PC-9 (cell line): ENCODE data around the gene MED4. TPM values are rescaled to one million over a fixed set of nuclear protein-coding genes. Genes with fewer than 3 reads are reported as not detected.

Experiments
- BruUV-seq: library from RNA; stranded (reverse); fragments of 400-500 nt; replicated peaks from 2 replicates; lab custom pipeline; 2021; lab: Mats Ljungman, UMichigan
- CTCF ChIA-PET: fragments of 300-600 bp; sonication (Branson Sonifier 250); formaldehyde crosslinking; loops from one replicate; lab custom pipeline; 2022; ENCODE audit warnings: antibody characterized with exemption; lab: Charles Lee
- POLR2A ChIA-PET: fragments of 300-600 bp; sonication (Branson Sonifier 250); formaldehyde crosslinking; loops from one replicate; lab custom pipeline; 2022; ENCODE audit warnings: antibody characterized with exemption; ENCODE audit not compliant: unreplicated experiment; lab: Charles Lee
- DNase-seq, 2 experiments: peaks; one replicate each; pipeline versions ENCODE4 v3.0.0 to v3.0.0-alpha.2; 2015 to 2022; ENCODE audit warnings: mixed read lengths in 1 of 2
- H2AFZ ChIP-seq: fragments of 200-600 bp; sonication (generic); 2 replicates; pipeline ENCODE4 v1.8.1; 2017; ENCODE audit warnings: antibody characterized with exemption
- H3F3A ChIP-seq: fragments of 200-600 bp; sonication (generic); 2 replicates; pipeline ENCODE4 v1.8.1; 2017; ENCODE audit warnings: antibody characterized with exemption, mild to moderate bottlenecking, low read depth; ENCODE audit not compliant: insufficient read depth
- H3K27ac ChIP-seq: fragments of 200-600 bp; sonication (generic); 2 replicates; pipeline ENCODE4 v1.6.1; 2016; ENCODE audit warnings: mixed run types
- H3K27me3 ChIP-seq: fragments of 200-600 bp; sonication (generic); 2 replicates; pipeline ENCODE4 v1.6.1; 2016; ENCODE audit warnings: low read depth, mixed run types; ENCODE audit not compliant: insufficient read depth
- H3K36me3 ChIP-seq: fragments of 200-600 bp; sonication (generic); 2 replicates; pipeline ENCODE4 v1.6.1; 2016; ENCODE audit warnings: low read depth, mixed run types
- H3K4me1 ChIP-seq: fragments of 200-600 bp; sonication (generic); replicated peaks from 2 replicates; pipeline ENCODE4 v1.6.1; 2016; ENCODE audit warnings: mixed run types; ENCODE audit not compliant: insufficient read depth
- H3K4me2 ChIP-seq: fragments of 200-600 bp; sonication (generic); 2 replicates; pipeline ENCODE4 v1.6.1; 2017; ENCODE audit warnings: mixed run types
- H3K4me3 ChIP-seq: fragments of 200-600 bp; sonication (generic); 2 replicates; pipeline ENCODE4 v1.6.1; 2016; ENCODE audit warnings: mixed run types
- H3K79me2 ChIP-seq: fragments of 200-600 bp; sonication (generic); 2 replicates; pipeline ENCODE4 v1.6.1; 2017; ENCODE audit warnings: low read depth, mixed run types
- H3K9me2 ChIP-seq: fragments of 200-600 bp; sonication (generic); 2 replicates; pipeline ENCODE4 v1.8.1; 2017; ENCODE audit warnings: mild to moderate bottlenecking; ENCODE audit not compliant: insufficient read depth
- H3K9me3 ChIP-seq: fragments of 200-600 bp; sonication (generic); 2 replicates; pipeline ENCODE4 v1.8.1; 2016; ENCODE audit warnings: low read depth; ENCODE audit not compliant: insufficient read depth
- H4K20me1 ChIP-seq: fragments of 200-600 bp; sonication (generic); 2 replicates; pipeline ENCODE4 v1.8.1; 2017; ENCODE audit not compliant: insufficient read depth
- EZH2 ChIP-seq: fragments of 200-600 bp; sonication (generic); IDR thresholded peaks from 2 replicates; pipeline ENCODE4 v1.8.0; 2017; ENCODE audit warnings: antibody characterized with exemption, low read depth
- intact Hi-C: fragments of 100-400 bp; cut with micrococcal nuclease; formaldehyde crosslinking; loops from one replicate; pipeline ENCODE4 v1.10.0; 2022; ENCODE audit not compliant: unreplicated experiment
- total RNA-seq: library from RNA; stranded (reverse); gene quantifications from 2 replicates; pipeline ENCODE4 v1.2.3, GENCODE V29; 2021
- TF ChIP-seq, protein P1 (sequence below): fragments of 200-600 bp; sonication (generic); conservative IDR thresholded peaks from 2 replicates; pipeline ENCODE4 v1.6.1; 2017; ENCODE audit warnings: mixed run types, antibody characterized with exemption, mild to moderate bottlenecking, moderate library complexity

The MED4 gene
- total RNA-seq, 1 experiment from 2014 or later: 38.5 TPM

DNA sequence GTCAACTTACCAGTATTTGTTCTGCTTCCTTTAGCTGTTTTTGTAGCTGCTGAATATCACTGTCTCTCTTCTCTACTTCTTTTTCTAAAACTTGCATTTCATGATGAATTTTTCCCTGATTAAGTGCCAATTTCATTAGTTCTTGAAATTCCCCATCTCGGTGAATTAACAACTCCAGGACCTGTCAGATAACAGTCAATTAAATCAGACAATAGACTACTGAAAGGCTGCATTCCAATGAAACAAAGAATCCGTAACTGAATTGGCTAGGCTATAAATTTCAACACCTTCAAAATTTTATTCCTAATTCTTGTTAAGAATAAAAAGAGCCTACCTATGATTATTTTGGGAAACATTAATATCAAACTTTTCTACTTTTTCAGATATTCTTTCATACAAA, 8.6 kb downstream of the MED4 start:
- H4K20me1 ChIP-seq: peaks cover 25% of the 10 kb centered on the region
- intact Hi-C loops: no loop called here
- no peaks in the 10 kb centered on the region for H3K4me1 ChIP-seq
- H3K4me3 ChIP-seq: no peak overlapping the region
- no peak overlapping the region for H3K4me2 ChIP-seq
- H3F3A ChIP-seq: no peaks in the 10 kb centered on the region
- BruUV-seq: no TSS peak
- H3K9me3 ChIP-seq: no peaks in the 10 kb centered on the region
- ChIA-PET CTCF (no interaction called here), POLR2A (no interaction called here)
- H3K27me3 ChIP-seq: no peaks in the 10 kb centered on the region
- H3K9me2 ChIP-seq: no peaks in the 10 kb centered on the region
- no peak for DNase-seq
- H3K36me3 ChIP-seq: 0 out of 2 replicates have a peak, but pooled peaks cover 19% of the 10 kb centered on the region
- H3K27ac ChIP-seq: no peak overlapping the region
- peaks cover 41% of the 10 kb centered on the region for H3K79me2 ChIP-seq
- H2AFZ ChIP-seq: no peak overlapping the region
- TF ChIP-seq, protein P1, sequence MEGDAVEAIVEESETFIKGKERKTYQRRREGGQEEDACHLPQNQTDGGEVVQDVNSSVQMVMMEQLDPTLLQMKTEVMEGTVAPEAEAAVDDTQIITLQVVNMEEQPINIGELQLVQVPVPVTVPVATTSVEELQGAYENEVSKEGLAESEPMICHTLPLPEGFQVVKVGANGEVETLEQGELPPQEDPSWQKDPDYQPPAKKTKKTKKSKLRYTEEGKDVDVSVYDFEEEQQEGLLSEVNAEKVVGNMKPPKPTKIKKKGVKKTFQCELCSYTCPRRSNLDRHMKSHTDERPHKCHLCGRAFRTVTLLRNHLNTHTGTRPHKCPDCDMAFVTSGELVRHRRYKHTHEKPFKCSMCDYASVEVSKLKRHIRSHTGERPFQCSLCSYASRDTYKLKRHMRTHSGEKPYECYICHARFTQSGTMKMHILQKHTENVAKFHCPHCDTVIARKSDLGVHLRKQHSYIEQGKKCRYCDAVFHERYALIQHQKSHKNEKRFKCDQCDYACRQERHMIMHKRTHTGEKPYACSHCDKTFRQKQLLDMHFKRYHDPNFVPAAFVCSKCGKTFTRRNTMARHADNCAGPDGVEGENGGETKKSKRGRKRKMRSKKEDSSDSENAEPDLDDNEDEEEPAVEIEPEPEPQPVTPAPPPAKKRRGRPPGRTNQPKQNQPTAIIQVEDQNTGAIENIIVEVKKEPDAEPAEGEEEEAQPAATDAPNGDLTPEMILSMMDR: no peak
- no peak for TF ChIP-seq EZH2

DNA sequence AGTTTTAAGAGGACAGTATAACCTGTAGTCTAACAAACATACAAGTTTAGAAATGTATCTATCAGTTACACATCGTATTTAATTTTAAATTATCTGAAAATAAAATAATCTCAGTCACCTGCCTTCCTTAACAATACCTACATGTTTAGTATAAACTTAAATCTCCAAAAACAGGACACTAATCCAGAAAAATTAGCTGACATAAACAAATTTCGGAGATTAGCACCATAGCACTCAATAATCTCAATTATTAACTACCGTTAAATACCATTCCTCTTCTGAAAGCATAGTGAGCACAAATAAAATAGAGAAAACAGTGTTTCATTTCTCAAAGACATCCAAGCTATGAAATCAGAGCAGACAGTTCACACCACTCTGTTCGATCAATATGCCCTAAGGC, 13.2 kb downstream of the MED4 start:
- no peaks in the 10 kb centered on the region for H3F3A ChIP-seq
- peaks cover 2% of the 10 kb centered on the region; the same call in 1 of the 2 replicates for H4K20me1 ChIP-seq
- no peak overlapping the region for H3K27ac ChIP-seq
- no TSS peak for BruUV-seq
- no peaks in the 10 kb centered on the region for H3K9me2 ChIP-seq
- no peaks in the 10 kb centered on the region for H3K4me1 ChIP-seq
- no peak overlapping the region for H3K4me3 ChIP-seq
- H2AFZ ChIP-seq: no peak overlapping the region
- H3K79me2 ChIP-seq: peaks cover 3% of the 10 kb centered on the region; the same call in 1 of the 2 replicates
- ChIA-PET CTCF (no interaction called here), POLR2A (no interaction called here)
- no peak for TF ChIP-seq EZH2
- TF ChIP-seq, protein P1: no peak
- peaks cover 37% of the 10 kb centered on the region; the same call in 1 of the 2 replicates for H3K36me3 ChIP-seq
- H3K27me3 ChIP-seq: no peaks in the 10 kb centered on the region
- H3K4me2 ChIP-seq: no peak overlapping the region
- H3K9me3 ChIP-seq: no peaks in the 10 kb centered on the region
- DNase-seq: no peak
- intact Hi-C loops: no loop called here

DNA sequence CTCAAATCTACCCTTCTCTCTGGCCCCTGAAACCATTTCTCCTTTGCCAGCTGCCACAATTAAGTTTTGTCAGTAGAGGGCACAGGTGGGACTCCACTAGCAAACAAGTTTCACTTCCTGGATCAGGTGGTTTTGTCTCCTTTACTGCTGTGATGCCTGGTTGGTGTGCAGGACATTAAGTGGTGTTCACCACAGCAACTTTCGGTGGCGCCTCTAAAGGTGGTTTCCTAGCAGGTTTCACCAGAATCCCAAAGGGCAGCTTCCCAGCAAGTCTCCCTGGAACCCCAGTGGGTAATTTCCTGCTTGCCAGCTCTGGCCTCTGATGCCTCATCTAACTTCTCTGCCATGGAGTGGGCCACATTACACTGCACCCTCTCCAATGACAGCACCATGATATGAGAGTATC, 16.6 kb downstream of the MED4 start:
- Histone ChIP-seq H3K4me2 (no peak overlapping the region), H3K4me3 (no peak overlapping the region), H3K9me2 (no peaks in the 10 kb centered on the region), H3F3A (no peaks in the 10 kb centered on the region), H3K27me3 (no peaks in the 10 kb centered on the region), H3K9me3 (no peaks in the 10 kb centered on the region), H3K36me3 (peaks cover 42% of the 10 kb centered on the region), H2AFZ (no peak overlapping the region), H4K20me1 (0 out of 2 replicates have a peak, but pooled peaks cover 2% of the 10 kb centered on the region), H3K27ac (no peak overlapping the region), H3K4me1 (no peaks in the 10 kb centered on the region), H3K79me2 (no peaks in the 10 kb centered on the region)
- BruUV-seq: no TSS peak
- intact Hi-C loops: no loop called here
- TF ChIP-seq, protein P1: no peak; the same call in 1 of the 2 replicates
- TF ChIP-seq EZH2: no peak
- ChIA-PET POLR2A (no interaction called here), CTCF (interaction anchor here (0.6 kb wide), 2 partner anchors 26 to 354 kb away, joined by 3 to 4 read pairs; no protein-coding TSS in a partner anchor)
- DNase-seq: no peak
